Measurements from ENCODE around the gene CTAGE9.
A peak's percentile ranks its signal among the peaks of the same experiment; 100 is the strongest.

Gene CTAGE9

GRCh38 chr6:131696956-131697355, 13.9 kb downstream of the CTAGE9 start:
- Mint-ChIP-seq H3K27ac (no peak overlapping the region), H3K4me1 (peaks cover 1% of the 10 kb centered on the region), H3K9me3 (no peaks in the 10 kb centered on the region), H3K36me3 (ENCODE audit: low read depth) (no peaks in the 10 kb centered on the region), H3K4me3 (no peak overlapping the region), H3K27me3 (peaks cover 1% of the 10 kb centered on the region)
- no peak for ATAC-seq
- DNase-seq: no peak

- peaks cover 1% of the 10 kb centered on the region for H3K27me3 Mint-ChIP-seq
- no peak overlapping the region for H3K27ac Mint-ChIP-seq
- no peaks in the 10 kb centered on the region for H3K9me3 Mint-ChIP-seq
- ATAC-seq (peak; percentile 79), DNase-seq (peak; percentile 33)
- no peak overlapping the region for H3K4me3 Mint-ChIP-seq
- no peaks in the 10 kb centered on the region for H3K36me3 Mint-ChIP-seq (ENCODE audit: low read depth)
- peaks cover 7% of the 10 kb centered on the region for H3K4me1 Mint-ChIP-seq
These were observed 15.9 kb downstream of the CTAGE9 start for GRCh38 chr6:131694832-131695426.

DNA sequence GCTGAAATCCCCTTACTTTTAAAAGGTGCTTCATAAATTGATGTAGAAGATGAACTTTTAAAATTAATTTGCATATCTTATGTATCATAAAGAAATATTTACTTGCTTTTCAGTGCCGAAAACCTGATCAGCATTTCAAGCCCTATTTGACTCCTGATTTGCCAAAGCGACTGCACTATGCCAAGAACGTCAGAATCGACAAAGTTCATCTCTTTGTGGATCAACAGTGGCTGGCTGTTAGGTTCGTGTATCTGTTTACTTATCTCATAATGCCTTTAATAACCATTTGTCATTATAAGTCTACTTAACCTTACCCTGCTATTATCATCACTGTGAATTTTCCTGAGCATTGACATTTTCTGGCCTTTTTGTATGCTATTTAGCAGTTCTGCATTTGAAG, 17.4 kb downstream of the CTAGE9 start:
- Mint-ChIP-seq H3K4me3 (no peak overlapping the region), H3K27me3 (peaks cover 1% of the 10 kb centered on the region), H3K36me3 (ENCODE audit: low read depth) (no peaks in the 10 kb centered on the region), H3K27ac (no peak overlapping the region), H3K9me3 (no peaks in the 10 kb centered on the region), H3K4me1 (peaks cover 17% of the 10 kb centered on the region)
- ATAC-seq (no peak), DNase-seq (no peak)

DNA sequence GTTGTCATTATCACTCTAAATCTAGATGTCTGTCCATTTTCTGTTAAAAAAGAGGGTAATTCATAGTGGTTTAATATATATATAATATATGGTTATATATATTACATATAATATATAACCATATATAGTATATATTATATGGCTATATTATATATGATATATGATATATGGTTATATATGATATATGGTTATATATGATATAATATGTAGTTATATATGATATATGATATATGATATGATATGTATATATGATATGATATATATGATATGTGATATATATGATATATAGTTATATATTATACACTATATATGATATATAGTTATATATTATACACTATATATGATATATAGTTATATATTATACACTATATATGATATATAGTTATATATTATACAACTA, 18.2 kb downstream of the CTAGE9 start:
- no peaks in the 10 kb centered on the region for H3K9me3 Mint-ChIP-seq
- no peak overlapping the region for H3K4me3 Mint-ChIP-seq
- DNase-seq (no peak), ATAC-seq (no peak)
- H3K4me1 Mint-ChIP-seq: peaks cover 23% of the 10 kb centered on the region
- H3K27me3 Mint-ChIP-seq: peaks cover 1% of the 10 kb centered on the region
- H3K27ac Mint-ChIP-seq: no peak overlapping the region
- no peaks in the 10 kb centered on the region for H3K36me3 Mint-ChIP-seq (ENCODE audit: low read depth)

- no peaks in the 10 kb centered on the region for H3K9me3 Mint-ChIP-seq
- peaks cover 27% of the 10 kb centered on the region for H3K4me1 Mint-ChIP-seq
- H3K4me3 Mint-ChIP-seq: no peak overlapping the region
- DNase-seq: no peak
- H3K27ac Mint-ChIP-seq: no peak overlapping the region
- no peaks in the 10 kb centered on the region for H3K27me3 Mint-ChIP-seq
- no peaks in the 10 kb centered on the region for H3K36me3 Mint-ChIP-seq (ENCODE audit: low read depth)
- ATAC-seq: no peak
These were observed 18.8 kb downstream of the CTAGE9 start for GRCh38 chr6:131692031-131692430.

DNA sequence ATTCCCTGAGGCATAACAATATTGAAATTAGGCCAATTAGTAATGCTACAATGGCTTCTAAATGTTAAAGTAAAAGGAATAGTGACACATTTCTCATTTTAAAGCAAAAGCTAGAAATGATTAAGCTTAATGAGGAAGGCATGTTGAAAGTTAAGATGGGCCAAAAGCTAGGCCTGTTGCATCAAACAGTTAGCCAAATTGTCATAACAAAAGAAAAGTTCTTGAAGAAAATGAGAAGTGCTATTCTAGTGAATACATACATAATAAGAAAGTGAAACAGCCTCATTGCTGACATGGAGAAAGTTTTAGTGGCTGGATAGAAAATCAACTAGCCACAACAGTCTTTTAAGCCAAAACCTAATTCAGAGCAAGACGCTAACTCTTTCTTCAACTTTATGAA, 22.5 kb downstream of the CTAGE9 start:
- Mint-ChIP-seq H3K36me3 (ENCODE audit: low read depth) (no peaks in the 10 kb centered on the region), H3K4me1 (peaks cover 44% of the 10 kb centered on the region), H3K4me3 (no peak overlapping the region), H3K27ac (peak overlapping the region; percentile 73), H3K27me3 (no peaks in the 10 kb centered on the region), H3K9me3 (no peaks in the 10 kb centered on the region)
- ATAC-seq: peak; percentile 37
- no peak for DNase-seq

DNA sequence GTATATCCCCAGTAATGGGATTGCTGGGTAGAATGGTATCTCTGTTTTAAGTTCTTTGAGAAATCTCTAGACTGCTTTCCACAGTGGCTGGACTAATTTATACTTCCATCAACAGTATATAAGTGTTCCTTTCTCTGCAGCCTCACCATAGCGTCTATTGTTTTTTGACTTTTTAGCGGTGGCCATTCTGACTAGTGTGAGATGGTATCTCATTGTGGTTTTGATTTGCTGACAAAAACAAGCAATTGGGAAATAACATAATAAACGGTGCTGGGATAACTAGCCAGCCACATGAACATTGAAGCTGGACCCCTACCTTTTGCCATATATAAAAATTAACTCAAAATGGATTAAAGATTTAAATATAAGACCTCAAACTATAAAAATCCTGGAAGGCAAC, 23.8 kb downstream of the CTAGE9 start:
- H3K4me3 Mint-ChIP-seq: no peak overlapping the region
- H3K27ac Mint-ChIP-seq: no peak overlapping the region
- no peaks in the 10 kb centered on the region for H3K27me3 Mint-ChIP-seq
- H3K36me3 Mint-ChIP-seq (ENCODE audit: low read depth): no peaks in the 10 kb centered on the region
- H3K9me3 Mint-ChIP-seq: no peaks in the 10 kb centered on the region
- ATAC-seq (no peak), DNase-seq (no peak)
- H3K4me1 Mint-ChIP-seq: peaks cover 43% of the 10 kb centered on the region

GRCh38 chr6:131685266-131685780, 25.5 kb downstream of the CTAGE9 start:
- Mint-ChIP-seq H3K36me3 (ENCODE audit: low read depth) (no peaks in the 10 kb centered on the region), H3K27me3 (peaks cover under 1% of the 10 kb centered on the region), H3K4me1 (peaks cover 41% of the 10 kb centered on the region), H3K27ac (peak overlapping the region; percentile 16), H3K4me3 (no peak overlapping the region), H3K9me3 (no peaks in the 10 kb centered on the region)
- peak; percentile 85 for ATAC-seq
- peak; percentile 11 for DNase-seq

- no peak overlapping the region for H3K27ac Mint-ChIP-seq
- peaks cover 28% of the 10 kb centered on the region for H3K4me1 Mint-ChIP-seq
- H3K27me3 Mint-ChIP-seq: peaks cover 2% of the 10 kb centered on the region
- H3K4me3 Mint-ChIP-seq: no peak overlapping the region
- DNase-seq: no peak
- H3K9me3 Mint-ChIP-seq: no peaks in the 10 kb centered on the region
- ATAC-seq: peak; percentile 26
- no peaks in the 10 kb centered on the region for H3K36me3 Mint-ChIP-seq (ENCODE audit: low read depth)
These were observed 27.3 kb downstream of the CTAGE9 start for GRCh38 chr6:131683479-131683878.

GRCh38 chr6:131682442-131682841, 28.4 kb downstream of the CTAGE9 start:
- peaks cover 20% of the 10 kb centered on the region for H3K4me1 Mint-ChIP-seq
- H3K36me3 Mint-ChIP-seq (ENCODE audit: low read depth): no peaks in the 10 kb centered on the region
- DNase-seq (no peak), ATAC-seq (no peak)
- H3K27ac Mint-ChIP-seq: no peak overlapping the region
- no peak overlapping the region for H3K4me3 Mint-ChIP-seq
- H3K9me3 Mint-ChIP-seq: no peaks in the 10 kb centered on the region
- peaks cover 2% of the 10 kb centered on the region for H3K27me3 Mint-ChIP-seq

DNA sequence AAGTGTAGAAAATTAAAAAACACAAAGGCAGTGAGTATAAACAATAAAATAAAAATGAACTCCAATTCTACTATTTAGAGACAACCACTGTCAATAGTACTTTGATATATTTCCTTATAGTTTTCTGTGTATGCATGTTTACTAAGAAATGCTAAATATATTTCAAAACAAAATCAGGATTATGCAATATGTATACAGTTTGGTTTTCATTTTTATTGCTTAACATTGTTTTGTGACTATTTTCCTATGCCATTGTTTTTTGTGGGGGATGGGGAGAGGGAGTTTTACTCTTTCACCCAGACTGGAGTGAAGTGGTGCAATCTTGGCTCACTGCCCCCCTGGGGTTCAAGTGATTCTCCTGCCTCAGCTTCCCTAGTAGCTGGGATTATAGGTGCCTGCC, 29.2 kb downstream of the CTAGE9 start:
- Mint-ChIP-seq H3K4me1 (peaks cover 16% of the 10 kb centered on the region), H3K36me3 (ENCODE audit: low read depth) (no peaks in the 10 kb centered on the region), H3K27me3 (peaks cover 2% of the 10 kb centered on the region), H3K4me3 (no peak overlapping the region), H3K9me3 (no peaks in the 10 kb centered on the region), H3K27ac (no peak overlapping the region)
- no peak for DNase-seq
- no peak for ATAC-seq

DNA sequence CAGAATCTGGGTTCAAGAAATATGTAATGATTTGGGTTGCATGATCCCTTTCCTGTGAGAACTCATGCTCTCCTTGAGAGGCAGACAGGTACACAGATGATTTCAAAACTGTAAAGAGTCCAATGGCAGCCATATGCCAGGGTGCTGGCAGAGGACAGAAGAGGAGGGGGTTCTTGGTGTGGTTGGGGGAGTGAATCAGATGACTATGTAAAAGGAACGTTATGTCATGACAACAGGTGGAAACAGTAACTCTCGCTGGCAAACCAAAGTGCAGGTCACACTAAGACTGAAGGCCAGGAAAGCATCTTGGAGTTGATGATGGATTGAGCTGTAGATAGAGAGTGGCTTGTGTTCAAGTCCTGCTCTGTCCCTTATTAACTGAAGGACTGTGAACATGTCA, 29.9 kb downstream of the CTAGE9 start:
- Mint-ChIP-seq H3K9me3 (no peaks in the 10 kb centered on the region), H3K27me3 (peaks cover 2% of the 10 kb centered on the region), H3K27ac (no peak overlapping the region), H3K4me1 (peaks cover 13% of the 10 kb centered on the region), H3K36me3 (ENCODE audit: low read depth) (no peaks in the 10 kb centered on the region), H3K4me3 (no peak overlapping the region)
- DNase-seq: no peak
- no peak for ATAC-seq

DNA sequence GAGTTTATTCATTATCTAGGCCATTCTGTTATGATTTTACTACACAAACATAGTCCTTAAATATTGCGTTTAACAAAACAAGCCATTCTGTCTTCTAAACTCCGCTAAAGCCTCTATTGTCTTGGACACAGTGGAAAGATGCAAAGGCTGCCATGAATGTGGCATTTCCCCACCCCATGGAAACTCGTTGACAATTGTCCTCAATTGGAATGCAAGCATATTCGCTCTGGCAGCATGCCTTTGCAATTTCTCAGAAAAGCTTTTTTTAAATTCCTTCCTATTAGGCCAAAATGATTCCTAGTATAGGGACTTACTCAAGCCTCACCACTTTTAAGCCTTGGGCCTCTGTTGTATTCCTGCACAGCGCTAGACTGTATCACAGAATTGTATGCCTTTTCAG, 32.4 kb downstream of the CTAGE9 start:
- Mint-ChIP-seq H3K36me3 (ENCODE audit: low read depth) (no peaks in the 10 kb centered on the region), H3K4me1 (peaks cover 2% of the 10 kb centered on the region), H3K27me3 (peaks cover 2% of the 10 kb centered on the region), H3K27ac (no peak overlapping the region), H3K9me3 (no peaks in the 10 kb centered on the region), H3K4me3 (no peak overlapping the region)
- no peak for ATAC-seq
- no peak for DNase-seq

GRCh38 chr6:131673184-131673583, 37.6 kb downstream of the CTAGE9 start:
- no peaks in the 10 kb centered on the region for H3K9me3 Mint-ChIP-seq
- H3K36me3 Mint-ChIP-seq (ENCODE audit: low read depth): no peaks in the 10 kb centered on the region
- H3K27ac Mint-ChIP-seq: no peak overlapping the region
- no peaks in the 10 kb centered on the region for H3K4me1 Mint-ChIP-seq
- H3K4me3 Mint-ChIP-seq: no peak overlapping the region
- ATAC-seq: no peak
- H3K27me3 Mint-ChIP-seq: no peaks in the 10 kb centered on the region
- no peak for DNase-seq

GRCh38 chr6:131669891-131670290, 40.9 kb downstream of the CTAGE9 start:
- ATAC-seq: no peak
- Mint-ChIP-seq H3K4me3 (no peak overlapping the region), H3K9me3 (no peaks in the 10 kb centered on the region), H3K36me3 (ENCODE audit: low read depth) (no peaks in the 10 kb centered on the region), H3K27ac (no peak overlapping the region), H3K4me1 (no peaks in the 10 kb centered on the region), H3K27me3 (no peaks in the 10 kb centered on the region)
- DNase-seq: no peak

All from activated naive CD8-positive, alpha-beta T cell treated with anti-CD3 and anti-CD28 coated beads, Interleukin-2, amount 50 U/mL, for 24 hours (primary cell).